PFSK-1 (cell line): Measurements from ENCODE around the gene AKAP13.

ENCODE experiments used
- FOXP2 ChIP-seq: optimal IDR thresholded peaks from 2 replicates; pipeline ENCODE3; 2011; ENCODE audit warnings: borderline replicate concordance, control low read depth, inconsistent platforms; ENCODE audit not compliant: insufficient read depth; ENCODE audit errors: extremely low read length, extremely low read depth
- POLR2AphosphoS5 ChIP-seq: IDR thresholded peaks from 2 replicates; pipeline ENCODE4 v1.6.1; 2012; ENCODE audit warnings: low read depth, mild to moderate bottlenecking, control low read depth, low read length, moderate library complexity
- SIN3A ChIP-seq: IDR thresholded peaks from 2 replicates; pipeline ENCODE4 v1.6.1; 2012; ENCODE audit warnings: mild to moderate bottlenecking, low read length, moderate library complexity, borderline replicate concordance; ENCODE audit not compliant: insufficient read depth
- TAF1 ChIP-seq: IDR thresholded peaks from 2 replicates; pipeline ENCODE4 v1.6.1; 2012; ENCODE audit warnings: low read length, control low read depth, borderline replicate concordance; ENCODE audit not compliant: insufficient read depth
- TF ChIP-seq, protein P1 (sequence below), 2 experiments: IDR thresholded peaks; 2 replicates each; pipeline versions ENCODE4 v1.6.1 to v1.8.0; 2011 to 2012; ENCODE audit warnings: low read depth in 2 of 2, low read length in 2 of 2, control low read depth in 1 of 2, inconsistent platforms in 1 of 2, mild to moderate bottlenecking in 1 of 2, moderate library complexity in 1 of 2; ENCODE audit not compliant: insufficient read depth in 1 of 2

The AKAP13 gene

DNA sequence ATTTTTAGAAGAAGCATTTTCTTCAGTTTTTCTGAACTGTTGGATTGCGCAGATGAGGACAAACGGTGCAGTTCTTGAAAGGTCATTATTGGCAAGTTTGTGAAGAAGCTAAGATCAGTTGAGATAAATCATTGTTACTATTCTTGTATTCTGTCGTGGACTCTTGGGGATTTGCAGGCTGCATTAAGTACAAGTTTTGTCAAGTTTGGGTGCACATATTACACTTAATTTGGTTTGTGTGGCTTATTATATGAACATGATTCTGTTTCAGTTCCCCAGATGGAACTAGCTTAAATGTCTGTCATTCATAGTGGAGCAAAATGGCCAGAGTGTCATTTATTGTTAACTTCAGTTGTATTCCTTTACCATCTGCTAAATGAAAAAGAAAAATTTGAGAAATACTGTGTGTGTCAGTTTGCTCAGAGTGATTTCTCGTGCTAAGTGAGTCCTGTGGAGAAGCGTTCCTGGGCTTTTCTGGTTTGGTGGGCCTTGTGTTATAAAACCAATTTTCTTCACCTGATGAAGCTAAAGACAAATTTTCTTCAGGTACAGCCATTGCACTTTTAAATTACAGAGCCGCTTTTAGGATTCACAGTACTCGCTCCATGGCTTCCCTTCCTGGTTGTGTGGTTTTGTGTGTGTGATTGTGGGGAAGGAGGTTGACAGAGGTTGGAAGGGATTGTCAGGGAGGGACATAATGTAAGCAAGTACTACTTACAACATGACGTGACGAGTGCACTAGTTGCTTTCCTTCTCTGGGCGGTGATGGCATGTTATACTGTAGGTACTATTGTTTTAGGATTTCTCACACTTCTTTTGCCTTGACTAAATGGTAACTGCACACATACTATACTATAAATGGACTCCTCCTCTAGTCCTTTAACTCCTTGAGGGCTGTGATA, 1.7 kb downstream of the AKAP13 start:
- no peak for TF ChIP-seq TAF1
- no peak for TF ChIP-seq POLR2AphosphoS5
- no peak for TF ChIP-seq FOXP2
- no peak for TF ChIP-seq SIN3A
- TF ChIP-seq, protein P1, sequence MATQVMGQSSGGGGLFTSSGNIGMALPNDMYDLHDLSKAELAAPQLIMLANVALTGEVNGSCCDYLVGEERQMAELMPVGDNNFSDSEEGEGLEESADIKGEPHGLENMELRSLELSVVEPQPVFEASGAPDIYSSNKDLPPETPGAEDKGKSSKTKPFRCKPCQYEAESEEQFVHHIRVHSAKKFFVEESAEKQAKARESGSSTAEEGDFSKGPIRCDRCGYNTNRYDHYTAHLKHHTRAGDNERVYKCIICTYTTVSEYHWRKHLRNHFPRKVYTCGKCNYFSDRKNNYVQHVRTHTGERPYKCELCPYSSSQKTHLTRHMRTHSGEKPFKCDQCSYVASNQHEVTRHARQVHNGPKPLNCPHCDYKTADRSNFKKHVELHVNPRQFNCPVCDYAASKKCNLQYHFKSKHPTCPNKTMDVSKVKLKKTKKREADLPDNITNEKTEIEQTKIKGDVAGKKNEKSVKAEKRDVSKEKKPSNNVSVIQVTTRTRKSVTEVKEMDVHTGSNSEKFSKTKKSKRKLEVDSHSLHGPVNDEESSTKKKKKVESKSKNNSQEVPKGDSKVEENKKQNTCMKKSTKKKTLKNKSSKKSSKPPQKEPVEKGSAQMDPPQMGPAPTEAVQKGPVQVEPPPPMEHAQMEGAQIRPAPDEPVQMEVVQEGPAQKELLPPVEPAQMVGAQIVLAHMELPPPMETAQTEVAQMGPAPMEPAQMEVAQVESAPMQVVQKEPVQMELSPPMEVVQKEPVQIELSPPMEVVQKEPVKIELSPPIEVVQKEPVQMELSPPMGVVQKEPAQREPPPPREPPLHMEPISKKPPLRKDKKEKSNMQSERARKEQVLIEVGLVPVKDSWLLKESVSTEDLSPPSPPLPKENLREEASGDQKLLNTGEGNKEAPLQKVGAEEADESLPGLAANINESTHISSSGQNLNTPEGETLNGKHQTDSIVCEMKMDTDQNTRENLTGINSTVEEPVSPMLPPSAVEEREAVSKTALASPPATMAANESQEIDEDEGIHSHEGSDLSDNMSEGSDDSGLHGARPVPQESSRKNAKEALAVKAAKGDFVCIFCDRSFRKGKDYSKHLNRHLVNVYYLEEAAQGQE (IDR thresholded peaks at IDR 0.05; ENCODE audit: insufficient read depth in 1 of 2, low read depth in 2 of 2, low read length in 2 of 2) = no peak

DNA sequence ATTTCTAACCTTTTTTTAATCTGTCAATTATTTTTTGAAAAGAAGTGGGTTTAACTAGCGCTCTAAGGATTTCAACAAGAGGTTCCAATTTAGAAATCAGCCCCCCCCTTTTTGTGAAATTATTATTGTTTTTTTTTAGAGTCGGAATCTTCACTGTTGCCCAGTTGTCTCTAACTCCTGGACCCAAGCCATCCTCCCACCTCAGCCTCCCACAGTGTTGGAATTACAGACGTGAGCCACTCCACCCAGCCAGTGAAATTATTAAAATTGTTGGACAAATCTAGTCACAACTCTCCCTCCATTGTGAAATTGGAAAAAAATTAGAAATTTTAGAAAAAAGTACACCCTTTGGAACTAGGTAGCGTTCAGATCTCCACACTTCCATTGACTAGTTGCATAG, 2.5 kb downstream of the AKAP13 start:
- TF ChIP-seq POLR2AphosphoS5 = no peak
- TF ChIP-seq SIN3A = no peak
- TF ChIP-seq FOXP2 = no peak
- no peak for TF ChIP-seq TAF1
- TF ChIP-seq, protein P1 (IDR thresholded peaks at IDR 0.05; ENCODE audit: insufficient read depth in 1 of 2, low read depth in 2 of 2, low read length in 2 of 2) = no peak

DNA sequence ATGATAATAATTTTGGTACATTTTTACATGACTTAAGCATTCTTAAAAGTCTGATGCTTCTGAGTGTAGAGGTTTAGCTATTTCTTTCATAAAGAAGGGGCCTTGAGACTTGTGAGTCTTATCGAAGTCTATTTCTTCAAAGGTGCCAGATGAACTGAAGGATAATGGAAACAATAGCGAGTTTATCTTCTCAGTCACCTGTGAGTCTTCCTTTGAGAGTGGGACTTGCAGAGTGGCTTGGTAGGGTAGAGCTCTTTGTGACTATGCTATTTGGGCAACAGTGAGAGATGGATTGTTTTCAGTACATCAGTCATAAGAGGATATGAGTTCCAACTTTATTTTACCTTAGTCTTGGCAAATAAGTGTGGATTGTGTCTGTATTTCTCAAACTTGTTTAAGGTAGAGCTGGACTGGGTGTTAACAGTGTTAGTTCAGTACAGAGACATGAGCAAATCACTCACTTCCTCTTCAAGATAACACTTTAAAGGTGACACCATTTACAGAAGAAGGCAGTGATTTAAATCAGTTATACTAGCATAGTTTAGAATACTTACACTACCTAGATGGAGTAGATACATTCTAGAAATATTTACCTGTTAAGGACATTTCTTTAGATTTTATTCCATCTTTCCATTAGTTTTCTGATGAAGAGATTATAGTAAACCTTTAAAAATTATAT, 3.2 kb downstream of the AKAP13 start:
- no peak for TF ChIP-seq FOXP2
- TF ChIP-seq TAF1 = no peak
- TF ChIP-seq SIN3A = no peak
- TF ChIP-seq POLR2AphosphoS5 = no peak
- TF ChIP-seq, protein P1 (IDR thresholded peaks at IDR 0.05; ENCODE audit: insufficient read depth in 1 of 2, low read depth in 2 of 2, low read length in 2 of 2) = no peak

DNA sequence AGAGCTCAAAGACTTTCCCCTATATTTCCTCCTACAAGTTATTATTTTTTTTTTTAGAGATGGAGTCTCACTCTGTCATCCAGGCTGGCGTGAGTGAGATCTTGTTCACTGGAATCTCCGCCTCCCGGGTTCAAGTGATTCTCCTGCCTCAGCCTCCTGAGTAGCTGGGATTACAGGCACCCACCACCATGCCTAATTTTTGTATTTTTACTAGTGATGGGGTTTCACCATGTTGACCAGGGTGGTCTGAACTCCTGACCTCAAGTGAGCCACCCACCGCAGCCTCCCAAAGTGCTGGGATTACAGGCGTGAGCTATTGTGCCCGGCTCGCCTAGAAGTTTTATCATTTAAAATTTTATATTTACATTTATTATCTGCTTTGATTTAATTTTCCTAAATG, 5.9 kb downstream of the AKAP13 start:
- TF ChIP-seq, protein P1 (IDR thresholded peaks at IDR 0.05; ENCODE audit: insufficient read depth in 1 of 2, low read depth in 2 of 2, low read length in 2 of 2) = no peak
- TF ChIP-seq FOXP2 = no peak
- TF ChIP-seq POLR2AphosphoS5 = no peak
